Mesenteric fat pad (tissue), 1 donor: ENCODE data around the gene ADAMTS2. TPM values are rescaled to one million over a fixed set of nuclear protein-coding genes. Genes with fewer than 3 reads are reported as not detected.

ENCODE experiments used
- total RNA-seq: library from RNA; stranded (reverse); fragmentation: NEBNext Ultra II Directional; extraction: Animal tissue kit (Norgen Biotek cat#: 25700); gene quantifications from one replicate; pipeline ENCODE4 v1.2.1, GENCODE V29; 2021
- donor health status: DM: yes; HTN: yes; CAD: no.

ADAMTS2 gene
- total RNA-seq, 1 donor from 2014 or later, result 79.4 TPM

Other genes starting within 250 kb of the ADAMTS2 start
- 40.9 TPM for gene RUFY1, start 205.1 kb upstream of the ADAMTS2 start, total RNA-seq